Measurements from ENCODE around the gene ADARB2.
"Not testable (repeated sequence)": the region's sequence is repeated elsewhere in the genome, so short reads cannot be mapped to it uniquely, and the experiment has no call there.

The ADARB2 gene

GRCh38 chr10:1359626-1359955, 377.7 kb downstream of the ADARB2 start:
- peak in 1 of 42 donors; percentile 18 for DNase-seq
- intact Hi-C loops (cut with DNase I): no loop called here

GRCh38 chr10:1358860-1359625, 378.3 kb downstream of the ADARB2 start:
- DNase-seq: no peak
- intact Hi-C loops (cut with DNase I): no loop called here

GRCh38 chr10:1358147-1358546, 379.2 kb downstream of the ADARB2 start:
- intact Hi-C loops (cut with DNase I): no loop called here
- DNase-seq: no peak

GRCh38 chr10:1356349-1356748, 381.0 kb downstream of the ADARB2 start:
- peak in 1 of 42 donors; percentile 5 for DNase-seq
- intact Hi-C loops (cut with DNase I): no loop called here

GRCh38 chr10:1354809-1355710, 382.3 kb downstream of the ADARB2 start:
- intact Hi-C loops (cut with DNase I): no loop called here
- peak in 2 of 42 donors; percentile 2 to 7 for DNase-seq

GRCh38 chr10:1352296-1352695, 385.0 kb downstream of the ADARB2 start:
- intact Hi-C loops (cut with DNase I): not testable (repeated sequence)
- peak in 1 of 42 donors; percentile 16 for DNase-seq

GRCh38 chr10:1348773-1349050, 388.6 kb downstream of the ADARB2 start:
- no peak for DNase-seq
- intact Hi-C loops (cut with DNase I): no loop called here

- peak in 1 of 42 donors; percentile 5 for DNase-seq
- intact Hi-C loops (cut with DNase I): no loop called here
Observed at GRCh38 chr10:1347962-1348772, 389.2 kb downstream of the ADARB2 start.

GRCh38 chr10:1347525-1347924, 389.8 kb downstream of the ADARB2 start:
- intact Hi-C loops (cut with DNase I): no loop called here
- no peak for DNase-seq

- peak in 1 of 42 donors; percentile 2 for DNase-seq
- intact Hi-C loops (cut with DNase I): no loop called here
Observed at GRCh38 chr10:1346201-1346600, 391.1 kb downstream of the ADARB2 start.

GRCh38 chr10:1345368-1345767, 392.0 kb downstream of the ADARB2 start:
- no peak for DNase-seq
- intact Hi-C loops (cut with DNase I): no loop called here

GRCh38 chr10:1344846-1345245, 392.5 kb downstream of the ADARB2 start:
- DNase-seq: no peak
- intact Hi-C loops (cut with DNase I): no loop called here

GRCh38 chr10:1344408-1344807, 392.9 kb downstream of the ADARB2 start:
- intact Hi-C loops (cut with DNase I): no loop called here
- peak in 1 of 42 donors; percentile 29 for DNase-seq

- intact Hi-C loops (cut with DNase I): no loop called here
- no peak for DNase-seq
Observed at GRCh38 chr10:1343176-1343575, 394.1 kb downstream of the ADARB2 start.

GRCh38 chr10:1341052-1341451, 396.3 kb downstream of the ADARB2 start:
- intact Hi-C loops (cut with DNase I): not testable (repeated sequence)
- DNase-seq: peak in 1 of 42 donors; percentile 7

- peak in 1 of 42 donors; percentile 0 for DNase-seq
- intact Hi-C loops (cut with DNase I): loop anchor here (5.0 kb wide), 1 partner anchor 68 kb away; no protein-coding TSS in a partner anchor
Observed at GRCh38 chr10:1339396-1339795, 397.9 kb downstream of the ADARB2 start.

- DNase-seq: peak in 2 of 42 donors; percentile 8 to 36
- intact Hi-C loops (cut with DNase I): loop anchor here (5.0 kb wide), 1 partner anchor 72 kb away; no protein-coding TSS in a partner anchor
Observed at GRCh38 chr10:1335642-1336041, 401.7 kb downstream of the ADARB2 start.

- intact Hi-C loops (cut with DNase I): no loop called here
- DNase-seq: peak in 2 of 42 donors; percentile 1 to 20
Observed at GRCh38 chr10:1333981-1334380, 403.3 kb downstream of the ADARB2 start.

- intact Hi-C loops (cut with DNase I): no loop called here
- peak in 1 of 42 donors; percentile 2 for DNase-seq
Observed at GRCh38 chr10:1331560-1331959, 405.8 kb downstream of the ADARB2 start.
